VCaP (cell line): ENCODE results near the gene TIMM22.
A peak's percentile ranks its signal among the peaks of the same experiment; 100 is the strongest.

ENCODE experiments used
- H3K27ac ChIP-seq: fragments of 450-650 bp; 2 replicates; pipeline ENCODE4 v1.5.1; 2017
- TF ChIP-seq, protein P1 (sequence below): fragments of 450-650 bp; conservative IDR thresholded peaks from 2 replicates; pipeline ENCODE4 v1.5.1; 2017; ENCODE audit warnings: mild to moderate bottlenecking, moderate library complexity

TIMM22 gene

DNA sequence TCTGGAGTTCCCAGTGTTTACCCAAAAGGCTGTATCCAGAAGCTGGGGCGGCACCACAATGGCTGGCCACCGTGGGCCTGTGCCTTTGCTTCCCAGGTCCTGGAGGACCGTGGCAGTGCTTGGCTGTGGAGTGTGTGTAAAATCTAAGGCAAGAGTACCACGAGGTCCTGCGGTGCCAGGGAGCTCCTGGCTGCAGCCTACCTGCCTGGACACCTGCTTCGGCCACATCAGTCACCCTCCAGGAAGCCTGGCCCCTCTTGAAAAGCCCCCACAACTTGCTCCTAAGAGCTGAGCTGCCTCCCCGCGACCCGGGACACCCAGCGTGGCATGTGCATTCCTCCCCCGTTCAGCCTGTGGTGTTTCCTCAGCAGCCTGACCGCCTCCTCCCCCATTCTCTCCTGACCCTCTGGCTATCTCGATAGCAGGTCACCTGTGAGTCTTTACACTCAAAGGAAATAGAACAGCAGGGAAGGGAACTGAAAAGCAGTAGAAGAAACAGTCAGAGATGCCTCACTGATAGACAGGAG is 7.9 kb downstream of the TIMM22 start:
- peak overlapping the region; percentile 100 for H3K27ac ChIP-seq
- TF ChIP-seq, protein P1, sequence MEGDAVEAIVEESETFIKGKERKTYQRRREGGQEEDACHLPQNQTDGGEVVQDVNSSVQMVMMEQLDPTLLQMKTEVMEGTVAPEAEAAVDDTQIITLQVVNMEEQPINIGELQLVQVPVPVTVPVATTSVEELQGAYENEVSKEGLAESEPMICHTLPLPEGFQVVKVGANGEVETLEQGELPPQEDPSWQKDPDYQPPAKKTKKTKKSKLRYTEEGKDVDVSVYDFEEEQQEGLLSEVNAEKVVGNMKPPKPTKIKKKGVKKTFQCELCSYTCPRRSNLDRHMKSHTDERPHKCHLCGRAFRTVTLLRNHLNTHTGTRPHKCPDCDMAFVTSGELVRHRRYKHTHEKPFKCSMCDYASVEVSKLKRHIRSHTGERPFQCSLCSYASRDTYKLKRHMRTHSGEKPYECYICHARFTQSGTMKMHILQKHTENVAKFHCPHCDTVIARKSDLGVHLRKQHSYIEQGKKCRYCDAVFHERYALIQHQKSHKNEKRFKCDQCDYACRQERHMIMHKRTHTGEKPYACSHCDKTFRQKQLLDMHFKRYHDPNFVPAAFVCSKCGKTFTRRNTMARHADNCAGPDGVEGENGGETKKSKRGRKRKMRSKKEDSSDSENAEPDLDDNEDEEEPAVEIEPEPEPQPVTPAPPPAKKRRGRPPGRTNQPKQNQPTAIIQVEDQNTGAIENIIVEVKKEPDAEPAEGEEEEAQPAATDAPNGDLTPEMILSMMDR, result no peak

GRCh38 chr17:1005361-1005946 is 8.5 kb downstream of the TIMM22 start:
- peak overlapping the region; percentile 100 for H3K27ac ChIP-seq
- TF ChIP-seq, protein P1, result no peak

GRCh38 chr17:1006054-1006453 is 9.1 kb downstream of the TIMM22 start:
- TF ChIP-seq, protein P1, result no peak
- H3K27ac ChIP-seq, result peak overlapping the region; percentile 100

GRCh38 chr17:1007310-1008007 is 10.5 kb downstream of the TIMM22 start:
- TF ChIP-seq, protein P1, result no peak
- peak overlapping the region; percentile 100 for H3K27ac ChIP-seq

GRCh38 chr17:1008008-1008761 is 11.3 kb downstream of the TIMM22 start:
- TF ChIP-seq, protein P1, result no peak
- peak overlapping the region; percentile 100 for H3K27ac ChIP-seq

- H3K27ac ChIP-seq, result peak overlapping the region; percentile 28
- TF ChIP-seq, protein P1, result no peak
Measured at GRCh38 chr17:1009229-1010085, 12.5 kb downstream of the TIMM22 start.
